Neural crest cell (in vitro differentiated cells): ENCODE results near the gene MRPS10. TPM values are rescaled to one million over a fixed set of nuclear protein-coding genes. Genes with fewer than 3 reads are reported as not detected.

ENCODE experiments used
- DNase-seq: peaks from one replicate; pipeline ENCODE4 v3.0.0; 2021; ENCODE audit warnings: low read depth, mixed read lengths, low spot score
- H3K27ac Mint-ChIP-seq: one replicate; pipeline ENCODE4 v1.8.0; 2021; ENCODE audit warnings: mild to moderate bottlenecking, mixed read lengths; ENCODE audit not compliant: unreplicated experiment
- H3K27me3 Mint-ChIP-seq: 2 replicates; pipeline ENCODE4 v1.8.0; 2021; ENCODE audit warnings: low read depth, mild to moderate bottlenecking, mixed read lengths
- H3K36me3 Mint-ChIP-seq: 2 replicates; pipeline ENCODE4 v1.8.0; 2021; ENCODE audit warnings: low read depth, mild to moderate bottlenecking, mixed read lengths
- H3K4me1 Mint-ChIP-seq: 2 replicates; pipeline ENCODE4 v1.8.0; 2021; ENCODE audit warnings: mixed read lengths
- H3K4me3 Mint-ChIP-seq: one replicate; pipeline ENCODE4 v1.8.0; 2021; ENCODE audit warnings: mild to moderate bottlenecking, mixed read lengths
- H3K9me3 Mint-ChIP-seq: 2 replicates; pipeline ENCODE4 v1.8.0; 2021; ENCODE audit warnings: mixed read lengths
- CTCF ChIP-seq: fragments of 200-600 bp; sonication (generic); conservative IDR thresholded peaks from 2 replicates; pipeline ENCODE4 v1.5.0; 2021; ENCODE audit warnings: antibody characterized with exemption, mild to moderate bottlenecking
- total RNA-seq: library from RNA; stranded (reverse); gene quantifications from 2 replicates; pipeline ENCODE4 v1.2.1, GENCODE V29; 2021

Gene MRPS10
- total RNA-seq, 1 donor from 2014 or later = 29.0 TPM

- Mint-ChIP-seq H3K4me3 (no peak overlapping the region), H3K36me3 (no peaks in the 10 kb centered on the region)
- no peak for DNase-seq
These were observed 13.0 kb upstream of the MRPS10 start for GRCh38 chr6:42230345-42231321.

GRCh38 chr6:42229506-42230119 lies 12.0 kb upstream of the MRPS10 start:
- no peak overlapping the region for H3K27ac Mint-ChIP-seq
- no peak overlapping the region for H3K4me3 Mint-ChIP-seq
- H3K36me3 Mint-ChIP-seq = no peaks in the 10 kb centered on the region
- no peaks in the 10 kb centered on the region for H3K4me1 Mint-ChIP-seq
- no peaks in the 10 kb centered on the region for H3K27me3 Mint-ChIP-seq
- no peak for TF ChIP-seq CTCF
- H3K9me3 Mint-ChIP-seq = no peaks in the 10 kb centered on the region
- DNase-seq = no peak

More at GRCh38 chr6:42230345-42231321, 13.0 kb upstream of the MRPS10 start:
- no peaks in the 10 kb centered on the region for H3K27me3 Mint-ChIP-seq
- no peaks in the 10 kb centered on the region for H3K9me3 Mint-ChIP-seq
- H3K4me1 Mint-ChIP-seq = no peaks in the 10 kb centered on the region
- no peak overlapping the region for H3K27ac Mint-ChIP-seq
- peak; percentile 54 for TF ChIP-seq CTCF

GRCh38 chr6:42228305-42228704 lies 10.6 kb upstream of the MRPS10 start:
- H3K36me3 Mint-ChIP-seq = no peaks in the 10 kb centered on the region

GRCh38 chr6:42227173-42227850 lies 9.7 kb upstream of the MRPS10 start:
- TF ChIP-seq CTCF = no peak
- Mint-ChIP-seq H3K4me1 (no peaks in the 10 kb centered on the region), H3K36me3 (no peaks in the 10 kb centered on the region), H3K27me3 (no peaks in the 10 kb centered on the region), H3K4me3 (no peak overlapping the region), H3K27ac (no peak overlapping the region), H3K9me3 (no peaks in the 10 kb centered on the region)
- DNase-seq = no peak

More at GRCh38 chr6:42228305-42228704, 10.6 kb upstream of the MRPS10 start:
- DNase-seq = no peak
- Mint-ChIP-seq H3K27ac (no peak overlapping the region), H3K27me3 (no peaks in the 10 kb centered on the region), H3K4me1 (no peaks in the 10 kb centered on the region), H3K9me3 (no peaks in the 10 kb centered on the region), H3K4me3 (no peak overlapping the region)
- no peak for TF ChIP-seq CTCF

GRCh38 chr6:42226645-42227143 lies 9.0 kb upstream of the MRPS10 start:
- Mint-ChIP-seq H3K9me3 (no peaks in the 10 kb centered on the region), H3K27me3 (no peaks in the 10 kb centered on the region), H3K27ac (no peak overlapping the region), H3K4me1 (no peaks in the 10 kb centered on the region), H3K4me3 (no peak overlapping the region), H3K36me3 (no peaks in the 10 kb centered on the region)
- no peak for TF ChIP-seq CTCF
- DNase-seq = no peak
